Measurements from ENCODE around the gene IFIT1B.
"Not testable (repeated sequence)": the region's sequence is repeated elsewhere in the genome, so short reads cannot be mapped to it uniquely, and the experiment has no call there.

DNA sequence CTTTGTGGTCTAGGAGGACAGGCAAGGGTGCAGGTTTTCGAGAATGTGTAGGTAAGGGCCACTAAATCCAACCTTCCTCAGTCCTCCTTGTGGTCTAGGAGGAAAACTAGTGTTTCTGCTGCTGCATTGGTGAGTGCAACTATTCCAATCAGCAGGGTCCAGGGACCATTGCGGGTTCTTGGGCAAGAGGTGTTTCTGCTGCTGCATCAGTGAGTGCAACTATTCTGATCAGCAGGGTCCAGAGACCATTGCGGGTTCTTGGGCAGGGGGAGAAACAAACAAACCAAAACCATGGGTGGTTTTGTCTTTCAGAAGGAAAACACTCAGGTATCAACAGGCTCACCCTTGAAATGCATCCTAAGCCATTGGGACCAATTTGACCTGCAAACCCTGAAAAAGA is 29.9 kb downstream of the IFIT1B start:
- TF ChIP-seq, protein P1, sequence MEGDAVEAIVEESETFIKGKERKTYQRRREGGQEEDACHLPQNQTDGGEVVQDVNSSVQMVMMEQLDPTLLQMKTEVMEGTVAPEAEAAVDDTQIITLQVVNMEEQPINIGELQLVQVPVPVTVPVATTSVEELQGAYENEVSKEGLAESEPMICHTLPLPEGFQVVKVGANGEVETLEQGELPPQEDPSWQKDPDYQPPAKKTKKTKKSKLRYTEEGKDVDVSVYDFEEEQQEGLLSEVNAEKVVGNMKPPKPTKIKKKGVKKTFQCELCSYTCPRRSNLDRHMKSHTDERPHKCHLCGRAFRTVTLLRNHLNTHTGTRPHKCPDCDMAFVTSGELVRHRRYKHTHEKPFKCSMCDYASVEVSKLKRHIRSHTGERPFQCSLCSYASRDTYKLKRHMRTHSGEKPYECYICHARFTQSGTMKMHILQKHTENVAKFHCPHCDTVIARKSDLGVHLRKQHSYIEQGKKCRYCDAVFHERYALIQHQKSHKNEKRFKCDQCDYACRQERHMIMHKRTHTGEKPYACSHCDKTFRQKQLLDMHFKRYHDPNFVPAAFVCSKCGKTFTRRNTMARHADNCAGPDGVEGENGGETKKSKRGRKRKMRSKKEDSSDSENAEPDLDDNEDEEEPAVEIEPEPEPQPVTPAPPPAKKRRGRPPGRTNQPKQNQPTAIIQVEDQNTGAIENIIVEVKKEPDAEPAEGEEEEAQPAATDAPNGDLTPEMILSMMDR (IDR thresholded peaks at IDR 0.05): not testable (repeated sequence)
- TF ChIP-seq POLR2A (IDR thresholded peaks at IDR 0.05): not testable (repeated sequence)

Measured in heart left ventricle (tissue), 13 donors.